HEK293 (cell line): ENCODE data around the gene LRP8.

Experiments
- CTCF ChIA-PET: fragments of 350-600 bp; formaldehyde crosslinking; extraction: SDS; loops from one replicate; lab custom pipeline; 2021; ENCODE audit warnings: antibody characterized with exemption; lab: Yijun Ruan, JAX
- POLR2A ChIA-PET: fragments of 300-600 bp; formaldehyde crosslinking; extraction: SDS; loops from one replicate; lab custom pipeline; 2020; ENCODE audit warnings: antibody characterized with exemption, inconsistent platforms; lab: Yijun Ruan, JAX
- H3K27ac ChIP-seq: fragments of 200-500 bp; sonication (Bioruptor generic); 2 replicates; pipeline ENCODE4 v1.5.1; 2014; ENCODE audit warnings: low read depth, low read length, control low read depth, inconsistent platforms; ENCODE audit errors: extremely low read depth
- H3K36me3 ChIP-seq, 2 experiments: fragments of 200-500 bp in 1 of 2; sonication (Bioruptor generic) in 1 of 2; 1 replicate in 1 of 2; 2 replicates in 1 of 2; pipeline ENCODE4 v1.5.1; 2014 to 2017; ENCODE audit warnings: inconsistent platforms in 2 of 2, low read length in 2 of 2; ENCODE audit not compliant: control insufficient read depth in 2 of 2, insufficient read depth in 1 of 2
- H3K4me1 ChIP-seq: fragments of 200-500 bp; sonication (Bioruptor generic); 2 replicates; pipeline ENCODE4 v1.5.1; 2014; ENCODE audit warnings: mild to moderate bottlenecking, low read length, inconsistent platforms; ENCODE audit not compliant: control insufficient read depth, insufficient read depth
- H3K4me3 ChIP-seq: 2 replicates; pipeline ENCODE4 v1.5.1; 2011; ENCODE audit warnings: low read depth, mild to moderate bottlenecking, control low read depth, low read length, moderate library complexity
- H3K9me3 ChIP-seq: fragments of 200-500 bp; sonication (Bioruptor generic); 2 replicates; pipeline ENCODE4 v1.5.1; 2014; ENCODE audit warnings: low read depth, low read length, inconsistent platforms; ENCODE audit not compliant: control insufficient read depth, insufficient read depth
- MZF1 ChIP-seq: fragments of 450-650 bp; formaldehyde crosslinking; IDR thresholded peaks from 2 replicates; pipeline ENCODE4 v1.5.1; 2017; ENCODE audit warnings: missing biosample characterization, missing genetic modification characterization, borderline replicate concordance
- OVOL3 ChIP-seq: fragments of 450-650 bp; formaldehyde crosslinking; IDR thresholded peaks from 2 replicates; pipeline ENCODE4 v1.5.1; 2016; ENCODE audit warnings: missing biosample characterization, missing genetic modification characterization
- SCRT2 ChIP-seq: fragments of 450-650 bp; formaldehyde crosslinking; IDR thresholded peaks from 2 replicates; pipeline ENCODE4 v1.5.1; 2016; ENCODE audit warnings: missing biosample characterization, missing genetic modification characterization
- SETDB1 ChIP-seq: IDR thresholded peaks from one replicate; pipeline ENCODE4 v1.6.1; 2017; ENCODE audit warnings: mild to moderate bottlenecking, low read length, moderate library complexity, mixed read lengths; ENCODE audit not compliant: insufficient read length
- TSHZ1 ChIP-seq: fragments of 450-650 bp; formaldehyde crosslinking; IDR thresholded peaks from 2 replicates; pipeline ENCODE4 v1.5.1; 2016; ENCODE audit warnings: missing biosample characterization, missing genetic modification characterization, borderline replicate concordance
- WT1 ChIP-seq: fragments of 450-650 bp; formaldehyde crosslinking; IDR thresholded peaks from 2 replicates; pipeline ENCODE4 v1.5.1; 2016; ENCODE audit warnings: missing biosample characterization, missing genetic modification characterization
- ZBTB1 ChIP-seq: fragments of 450-650 bp; formaldehyde crosslinking; IDR thresholded peaks from 2 replicates; pipeline ENCODE4 v1.5.1; 2016; ENCODE audit warnings: missing biosample characterization, missing genetic modification characterization
- ZFP3 ChIP-seq: fragments of 450-650 bp; formaldehyde crosslinking; IDR thresholded peaks from 2 replicates; pipeline ENCODE4 v1.5.1; 2016; ENCODE audit warnings: low read depth, missing biosample characterization, missing genetic modification characterization
- ZNF155 ChIP-seq: fragments of 450-650 bp; formaldehyde crosslinking; IDR thresholded peaks from 2 replicates; pipeline ENCODE4 v1.5.1; 2016; ENCODE audit warnings: missing biosample characterization, missing genetic modification characterization
- ZNF221 ChIP-seq: fragments of 450-650 bp; formaldehyde crosslinking; IDR thresholded peaks from 2 replicates; pipeline ENCODE4 v1.5.1; 2017; ENCODE audit warnings: missing biosample characterization, missing genetic modification characterization, borderline replicate concordance
- ZNF292 ChIP-seq: fragments of 450-650 bp; formaldehyde crosslinking; IDR thresholded peaks from 2 replicates; pipeline ENCODE4 v1.5.1; 2016; ENCODE audit warnings: low read depth, missing biosample characterization, missing genetic modification characterization, borderline replicate concordance
- ZNF48 ChIP-seq: fragments of 450-650 bp; formaldehyde crosslinking; IDR thresholded peaks from 2 replicates; pipeline ENCODE4 v1.5.1; 2016; ENCODE audit warnings: missing biosample characterization, missing genetic modification characterization
- ZNF530 ChIP-seq: fragments of 450-650 bp; formaldehyde crosslinking; IDR thresholded peaks from 2 replicates; pipeline ENCODE4 v1.5.1; 2016; ENCODE audit warnings: low read depth, missing biosample characterization, missing genetic modification characterization
- ZNF544 ChIP-seq: fragments of 450-650 bp; formaldehyde crosslinking; IDR thresholded peaks from 2 replicates; pipeline ENCODE4 v1.5.0; 2017; ENCODE audit warnings: missing biosample characterization, missing genetic modification characterization
- ZNF548 ChIP-seq: fragments of 450-650 bp; formaldehyde crosslinking; IDR thresholded peaks from 2 replicates; pipeline ENCODE4 v1.5.1; 2016; ENCODE audit warnings: missing biosample characterization, missing genetic modification characterization
- ZNF560 ChIP-seq: fragments of 450-650 bp; formaldehyde crosslinking; IDR thresholded peaks from 2 replicates; pipeline ENCODE4 v1.5.1; 2017; ENCODE audit warnings: missing biosample characterization, missing genetic modification characterization, borderline replicate concordance
- ZNF580 ChIP-seq: fragments of 450-650 bp; formaldehyde crosslinking; IDR thresholded peaks from 2 replicates; pipeline ENCODE4 v1.5.1; 2016; ENCODE audit warnings: missing biosample characterization, missing genetic modification characterization
- ZNF610 ChIP-seq: fragments of 450-650 bp; formaldehyde crosslinking; IDR thresholded peaks from 2 replicates; pipeline ENCODE4 v1.5.1; 2016; ENCODE audit warnings: missing biosample characterization, missing genetic modification characterization, borderline replicate concordance
- ZNF639 ChIP-seq: fragments of 450-650 bp; formaldehyde crosslinking; IDR thresholded peaks from 2 replicates; pipeline ENCODE4 v1.5.1; 2016; ENCODE audit warnings: missing biosample characterization, missing genetic modification characterization
- ZNF76 ChIP-seq: fragments of 450-650 bp; formaldehyde crosslinking; IDR thresholded peaks from 2 replicates; pipeline ENCODE4; 2016; ENCODE audit warnings: low read depth, missing biosample characterization, missing genetic modification characterization, borderline replicate concordance
- ZNF843 ChIP-seq: fragments of 450-650 bp; formaldehyde crosslinking; IDR thresholded peaks from 2 replicates; pipeline ENCODE4 v1.5.1; 2016; ENCODE audit warnings: missing biosample characterization, missing genetic modification characterization

Gene LRP8

GRCh38 chr1:53249706-53250105 lies 78.2 kb downstream of the LRP8 start:
- H3K9me3 ChIP-seq, result no peaks in the 10 kb centered on the region
- H3K4me3 ChIP-seq, result no peak overlapping the region
- H3K36me3 ChIP-seq, result peaks cover 7 to 47% of the 10 kb centered on the region in 2 experiments; a peak in 2 of 3 replicates
- H3K4me1 ChIP-seq, result no peaks in the 10 kb centered on the region
- H3K27ac ChIP-seq, result no peak overlapping the region
- TF ChIP-seq MZF1 (tag by site-specific recombination), result no peak
- no peak for TF ChIP-seq SETDB1
- no peak for TF ChIP-seq ZNF639
- no peak for TF ChIP-seq ZNF530 (tag by site-specific recombination)
- no peak for TF ChIP-seq OVOL3 (tag by site-specific recombination)
- no peak for TF ChIP-seq ZNF221 (tag by site-specific recombination)
- TF ChIP-seq ZNF843 (tag by site-specific recombination), result no peak
- no peak for TF ChIP-seq ZNF580 (tag by site-specific recombination)
- no peak for TF ChIP-seq WT1 (tag by site-specific recombination)
- TF ChIP-seq ZNF560 (tag by site-specific recombination), result no peak
- TF ChIP-seq ZNF544 (tag by site-specific recombination), result no peak
- no peak for TF ChIP-seq ZNF76 (tag by site-specific recombination)
- TF ChIP-seq ZNF548 (tag by site-specific recombination), result no peak
- TF ChIP-seq ZNF292, result no peak
- no peak for TF ChIP-seq ZBTB1 (tag by site-specific recombination)
- no peak for TF ChIP-seq SCRT2 (tag by site-specific recombination)
- no peak for TF ChIP-seq ZFP3 (tag by site-specific recombination)
- ChIA-PET POLR2A (no interaction called here), CTCF (interaction anchor here (0.6 to 0.7 kb wide), 2 partner anchors 76 to 373 kb away, joined by 3 read pairs; no protein-coding TSS in a partner anchor)

GRCh38 chr1:53246261-53247134 lies 81.4 kb downstream of the LRP8 start:
- Histone ChIP-seq H3K36me3 (peaks cover 4 to 42% of the 10 kb centered on the region in 2 experiments; a peak in 1 of 3 replicates), H3K9me3 (no peaks in the 10 kb centered on the region), H3K27ac (no peak overlapping the region), H3K4me1 (no peaks in the 10 kb centered on the region), H3K4me3 (no peak overlapping the region)
- TF ChIP-seq ZNF843 (tag by site-specific recombination) (no peak), ZNF610 (tag by site-specific recombination) (no peak), ZNF155 (tag by site-specific recombination) (no peak), ZNF48 (no peak), TSHZ1 (tag by site-specific recombination) (no peak)
- ChIA-PET CTCF (interaction anchor here (1.2 kb wide), 1 partner anchor 31 kb away, joined by 3 read pairs; no protein-coding TSS in a partner anchor), POLR2A (no interaction called here)
